ENCODE data around the gene TAPBP.
A peak's percentile ranks its signal among the peaks of the same experiment; 100 is the strongest.
"Not testable (repeated sequence)": the region's sequence is repeated elsewhere in the genome, so short reads cannot be mapped to it uniquely, and the experiment has no call there.

The TAPBP gene

GRCh38 chr6:33296797-33297405 lies 17.0 kb downstream of the TAPBP start:
- DNase-seq (ENCODE audit: low read depth in 3 of 3): no peak

- no peak for DNase-seq (ENCODE audit: low read depth in 3 of 3)
These were observed 18.1 kb downstream of the TAPBP start for GRCh38 chr6:33295621-33296369.

GRCh38 chr6:33294086-33294823 lies 19.6 kb downstream of the TAPBP start:
- DNase-seq (ENCODE audit: low read depth in 3 of 3): no peak

GRCh38 chr6:33292996-33293682 lies 20.7 kb downstream of the TAPBP start:
- no peak for DNase-seq (ENCODE audit: low read depth in 3 of 3)

- DNase-seq (ENCODE audit: low read depth in 3 of 3): no peak
These were observed 23.4 kb downstream of the TAPBP start for GRCh38 chr6:33290459-33290858.

GRCh38 chr6:33289784-33290315 lies 24.0 kb downstream of the TAPBP start:
- DNase-seq (ENCODE audit: low read depth in 3 of 3): no peak

GRCh38 chr6:33288921-33289783 lies 24.7 kb downstream of the TAPBP start, which contains the start of the genes PFDN6 and WDR46:
TSS of gene PFDN6 (plus strand) at chr6:33289601. CDS start at chr6:33289857, 256 bp downstream.
TSS of gene WDR46 (minus strand) at chr6:33289239. CDS start at chr6:33289170, 69 bp downstream.
- DNase-seq (ENCODE audit: low read depth in 3 of 3): peak; percentile 58 to 75 (median 69)

GRCh38 chr6:33288141-33288920 lies 25.5 kb downstream of the TAPBP start:
- DNase-seq (ENCODE audit: low read depth in 3 of 3): no peak

- DNase-seq (ENCODE audit: low read depth in 3 of 3): no peak
These were observed 26.6 kb downstream of the TAPBP start for GRCh38 chr6:33286946-33287914.

GRCh38 chr6:33285214-33285613 lies 28.7 kb downstream of the TAPBP start:
- not testable (repeated sequence) for DNase-seq (ENCODE audit: low read depth in 3 of 3)

GRCh38 chr6:33280539-33280938 lies 33.3 kb downstream of the TAPBP start:
- no peak for DNase-seq (ENCODE audit: low read depth in 3 of 3)

GRCh38 chr6:33279971-33280511 lies 33.8 kb downstream of the TAPBP start:
- no peak for DNase-seq (ENCODE audit: low read depth in 3 of 3)

GRCh38 chr6:33279257-33279695 lies 34.6 kb downstream of the TAPBP start:
- DNase-seq (ENCODE audit: low read depth in 3 of 3): no peak

- no peak for DNase-seq (ENCODE audit: low read depth in 3 of 3)
These were observed 35.1 kb downstream of the TAPBP start for GRCh38 chr6:33278810-33279209.

- DNase-seq (ENCODE audit: low read depth in 3 of 3): no peak
These were observed 35.5 kb downstream of the TAPBP start for GRCh38 chr6:33278392-33278741.

- DNase-seq (ENCODE audit: low read depth in 3 of 3): peak in 1 of 3 experiments; percentile 29
These were observed 36.1 kb downstream of the TAPBP start for GRCh38 chr6:33277663-33278391.

- peak; percentile 48 to 85 (median 68) for DNase-seq (ENCODE audit: low read depth in 3 of 3)
These were observed 36.8 kb downstream of the TAPBP start, which contains the start of gene B3GALT4 for GRCh38 chr6:33276864-33277662. TSS of gene B3GALT4 (plus strand) at chr6:33277123. CDS start at chr6:33277420, 297 bp downstream.
